Neural cell (in vitro differentiated cells): ENCODE measurements around the gene FKBP1A.
"Not testable (repeated sequence)": the region's sequence is repeated elsewhere in the genome, so short reads cannot be mapped to it uniquely, and the experiment has no call there.

Experiments used
- EP300 ChIP-seq: fragments of 450-650 bp; conservative IDR thresholded peaks from 2 replicates; pipeline ENCODE4 v1.6.1; 2014; ENCODE audit warnings: antibody characterized with exemption, mild to moderate bottlenecking, moderate library complexity; ENCODE audit not compliant: poor library complexity, severe bottlenecking
- EZH2 ChIP-seq: fragments of 200-600, 300-800 bp; shearing (Covaris generic), sonication (generic); IDR thresholded peaks from 2 replicates; pipeline ENCODE4 v1.6.1; 2014; ENCODE audit warnings: antibody characterized with exemption, low read length, borderline replicate concordance, mild to moderate bottlenecking; ENCODE audit not compliant: insufficient read depth, poor library complexity, severe bottlenecking
- MXI1 ChIP-seq: fragments of 450-650 bp; conservative IDR thresholded peaks from 2 replicates; pipeline ENCODE4 v1.6.1; 2014; ENCODE audit warnings: antibody characterized with exemption, mild to moderate bottlenecking; ENCODE audit not compliant: poor library complexity, severe bottlenecking
- POLR2AphosphoS5 ChIP-seq: IDR thresholded peaks from 2 replicates; pipeline ENCODE4 v1.6.1; 2012
- RAD21 ChIP-seq: fragments of 450-650 bp; conservative IDR thresholded peaks from 2 replicates; pipeline ENCODE4 v1.6.1; 2014; ENCODE audit warnings: antibody characterized with exemption, mild to moderate bottlenecking, moderate library complexity
- SMC3 ChIP-seq: fragments of 450-650 bp; conservative IDR thresholded peaks from 2 replicates; pipeline ENCODE4 v1.6.1; 2014; ENCODE audit warnings: antibody characterized with exemption, mild to moderate bottlenecking, moderate library complexity; ENCODE audit not compliant: poor library complexity
- TAF1 ChIP-seq: IDR thresholded peaks from 2 replicates; pipeline ENCODE4 v1.6.1; 2012; ENCODE audit warnings: low read depth
- TF ChIP-seq, protein P1 (sequence below): fragments of 450-650 bp; IDR thresholded peaks from 2 replicates; pipeline ENCODE4 v1.5.1; 2014; ENCODE audit warnings: antibody characterized with exemption, mild to moderate bottlenecking, moderate library complexity; ENCODE audit not compliant: poor library complexity, severe bottlenecking
- TF ChIP-seq, protein P2 (sequence below): IDR thresholded peaks from 2 replicates; pipeline ENCODE4 v1.6.1; 2012; ENCODE audit warnings: borderline replicate concordance

DNA sequence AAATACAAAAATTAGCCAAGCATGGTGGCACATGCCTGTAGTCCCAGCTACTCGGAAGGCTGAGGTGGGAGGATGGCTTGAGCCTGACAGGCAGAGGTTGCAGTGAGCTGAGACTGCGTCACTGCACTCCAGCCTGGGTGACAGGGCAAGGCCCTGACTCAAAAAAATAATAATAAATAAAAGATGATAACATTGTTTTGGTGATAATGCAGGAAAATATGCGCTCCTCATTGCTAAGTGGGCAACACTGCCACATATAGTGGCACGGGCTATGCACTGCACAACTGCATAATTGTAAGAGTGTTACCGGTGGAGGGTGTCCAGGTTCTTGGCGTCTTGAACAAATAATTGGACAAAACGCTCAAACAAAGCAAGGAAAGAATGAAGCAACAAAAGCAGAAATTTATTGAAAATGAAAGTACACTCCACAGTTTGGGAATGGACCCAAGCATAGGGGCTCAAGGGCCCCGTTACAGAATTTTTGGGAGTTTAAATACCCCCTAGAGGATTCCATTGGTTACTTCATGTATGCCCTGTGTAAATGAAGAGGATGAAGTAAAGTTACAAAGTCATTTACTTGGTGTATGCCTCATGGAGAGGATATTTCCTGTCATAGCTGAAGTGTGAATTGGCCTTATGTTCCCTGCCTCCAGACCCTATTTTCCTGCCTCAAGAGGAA lies 49.3 kb downstream of the FKBP1A start:
- TF ChIP-seq, protein P1, sequence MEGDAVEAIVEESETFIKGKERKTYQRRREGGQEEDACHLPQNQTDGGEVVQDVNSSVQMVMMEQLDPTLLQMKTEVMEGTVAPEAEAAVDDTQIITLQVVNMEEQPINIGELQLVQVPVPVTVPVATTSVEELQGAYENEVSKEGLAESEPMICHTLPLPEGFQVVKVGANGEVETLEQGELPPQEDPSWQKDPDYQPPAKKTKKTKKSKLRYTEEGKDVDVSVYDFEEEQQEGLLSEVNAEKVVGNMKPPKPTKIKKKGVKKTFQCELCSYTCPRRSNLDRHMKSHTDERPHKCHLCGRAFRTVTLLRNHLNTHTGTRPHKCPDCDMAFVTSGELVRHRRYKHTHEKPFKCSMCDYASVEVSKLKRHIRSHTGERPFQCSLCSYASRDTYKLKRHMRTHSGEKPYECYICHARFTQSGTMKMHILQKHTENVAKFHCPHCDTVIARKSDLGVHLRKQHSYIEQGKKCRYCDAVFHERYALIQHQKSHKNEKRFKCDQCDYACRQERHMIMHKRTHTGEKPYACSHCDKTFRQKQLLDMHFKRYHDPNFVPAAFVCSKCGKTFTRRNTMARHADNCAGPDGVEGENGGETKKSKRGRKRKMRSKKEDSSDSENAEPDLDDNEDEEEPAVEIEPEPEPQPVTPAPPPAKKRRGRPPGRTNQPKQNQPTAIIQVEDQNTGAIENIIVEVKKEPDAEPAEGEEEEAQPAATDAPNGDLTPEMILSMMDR, result not testable (repeated sequence)
- not testable (repeated sequence) for TF ChIP-seq POLR2AphosphoS5, RAD21, EZH2, EP300, SMC3, TAF1, MXI1
- TF ChIP-seq, protein P2, sequence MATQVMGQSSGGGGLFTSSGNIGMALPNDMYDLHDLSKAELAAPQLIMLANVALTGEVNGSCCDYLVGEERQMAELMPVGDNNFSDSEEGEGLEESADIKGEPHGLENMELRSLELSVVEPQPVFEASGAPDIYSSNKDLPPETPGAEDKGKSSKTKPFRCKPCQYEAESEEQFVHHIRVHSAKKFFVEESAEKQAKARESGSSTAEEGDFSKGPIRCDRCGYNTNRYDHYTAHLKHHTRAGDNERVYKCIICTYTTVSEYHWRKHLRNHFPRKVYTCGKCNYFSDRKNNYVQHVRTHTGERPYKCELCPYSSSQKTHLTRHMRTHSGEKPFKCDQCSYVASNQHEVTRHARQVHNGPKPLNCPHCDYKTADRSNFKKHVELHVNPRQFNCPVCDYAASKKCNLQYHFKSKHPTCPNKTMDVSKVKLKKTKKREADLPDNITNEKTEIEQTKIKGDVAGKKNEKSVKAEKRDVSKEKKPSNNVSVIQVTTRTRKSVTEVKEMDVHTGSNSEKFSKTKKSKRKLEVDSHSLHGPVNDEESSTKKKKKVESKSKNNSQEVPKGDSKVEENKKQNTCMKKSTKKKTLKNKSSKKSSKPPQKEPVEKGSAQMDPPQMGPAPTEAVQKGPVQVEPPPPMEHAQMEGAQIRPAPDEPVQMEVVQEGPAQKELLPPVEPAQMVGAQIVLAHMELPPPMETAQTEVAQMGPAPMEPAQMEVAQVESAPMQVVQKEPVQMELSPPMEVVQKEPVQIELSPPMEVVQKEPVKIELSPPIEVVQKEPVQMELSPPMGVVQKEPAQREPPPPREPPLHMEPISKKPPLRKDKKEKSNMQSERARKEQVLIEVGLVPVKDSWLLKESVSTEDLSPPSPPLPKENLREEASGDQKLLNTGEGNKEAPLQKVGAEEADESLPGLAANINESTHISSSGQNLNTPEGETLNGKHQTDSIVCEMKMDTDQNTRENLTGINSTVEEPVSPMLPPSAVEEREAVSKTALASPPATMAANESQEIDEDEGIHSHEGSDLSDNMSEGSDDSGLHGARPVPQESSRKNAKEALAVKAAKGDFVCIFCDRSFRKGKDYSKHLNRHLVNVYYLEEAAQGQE, result not testable (repeated sequence)
